HL-60 (cell line): Measurements from ENCODE around the gene HOXB4.

ENCODE experiments used
- DNase-seq, 2 experiments: peaks; one replicate each; pipeline ENCODE4 v3.0.0-alpha.2; 2010 to 2020; ENCODE audit warnings: low read depth in 1 of 2, low spot score in 1 of 2
- H3K27ac ChIP-seq: fragments of 250-450 bp; sonication (Bioruptor Pico); replicated peaks from 2 replicates; pipeline ENCODE4 v1.5.1; 2020; ENCODE audit warnings: mild to moderate bottlenecking, moderate library complexity
- H3K27me3 ChIP-seq: fragments of 250-450 bp; sonication (Bioruptor Pico); 2 replicates; pipeline ENCODE4 v1.5.1; 2021; ENCODE audit warnings: mild to moderate bottlenecking, moderate library complexity; ENCODE audit not compliant: insufficient read depth, poor library complexity, severe bottlenecking
- H3K4me3 ChIP-seq: replicated peaks from 2 replicates; pipeline ENCODE4 v1.5.1; 2011; ENCODE audit warnings: mild to moderate bottlenecking, control low read depth, low read length; ENCODE audit not compliant: insufficient read depth
- CTCF ChIP-seq: IDR thresholded peaks from one replicate; pipeline ENCODE4 v1.5.1; 2011; ENCODE audit warnings: low read length, control low read depth, inconsistent platforms; ENCODE audit not compliant: insufficient read depth
- GABPA ChIP-seq: IDR thresholded peaks from 2 replicates; pipeline ENCODE4 v1.6.1; 2012; ENCODE audit warnings: low read depth
- POLR2AphosphoS5 ChIP-seq: IDR thresholded peaks from 2 replicates; pipeline ENCODE4 v1.6.1; 2012; ENCODE audit warnings: low read depth
- REST ChIP-seq: IDR thresholded peaks from 2 replicates; pipeline ENCODE4 v1.6.1; 2012; ENCODE audit warnings: low read depth; ENCODE audit not compliant: insufficient replicate concordance
- SPI1 ChIP-seq: IDR thresholded peaks from 2 replicates; pipeline ENCODE4 v1.6.1; 2012; ENCODE audit warnings: low read depth, mild to moderate bottlenecking, borderline replicate concordance

HOXB4 gene

DNA sequence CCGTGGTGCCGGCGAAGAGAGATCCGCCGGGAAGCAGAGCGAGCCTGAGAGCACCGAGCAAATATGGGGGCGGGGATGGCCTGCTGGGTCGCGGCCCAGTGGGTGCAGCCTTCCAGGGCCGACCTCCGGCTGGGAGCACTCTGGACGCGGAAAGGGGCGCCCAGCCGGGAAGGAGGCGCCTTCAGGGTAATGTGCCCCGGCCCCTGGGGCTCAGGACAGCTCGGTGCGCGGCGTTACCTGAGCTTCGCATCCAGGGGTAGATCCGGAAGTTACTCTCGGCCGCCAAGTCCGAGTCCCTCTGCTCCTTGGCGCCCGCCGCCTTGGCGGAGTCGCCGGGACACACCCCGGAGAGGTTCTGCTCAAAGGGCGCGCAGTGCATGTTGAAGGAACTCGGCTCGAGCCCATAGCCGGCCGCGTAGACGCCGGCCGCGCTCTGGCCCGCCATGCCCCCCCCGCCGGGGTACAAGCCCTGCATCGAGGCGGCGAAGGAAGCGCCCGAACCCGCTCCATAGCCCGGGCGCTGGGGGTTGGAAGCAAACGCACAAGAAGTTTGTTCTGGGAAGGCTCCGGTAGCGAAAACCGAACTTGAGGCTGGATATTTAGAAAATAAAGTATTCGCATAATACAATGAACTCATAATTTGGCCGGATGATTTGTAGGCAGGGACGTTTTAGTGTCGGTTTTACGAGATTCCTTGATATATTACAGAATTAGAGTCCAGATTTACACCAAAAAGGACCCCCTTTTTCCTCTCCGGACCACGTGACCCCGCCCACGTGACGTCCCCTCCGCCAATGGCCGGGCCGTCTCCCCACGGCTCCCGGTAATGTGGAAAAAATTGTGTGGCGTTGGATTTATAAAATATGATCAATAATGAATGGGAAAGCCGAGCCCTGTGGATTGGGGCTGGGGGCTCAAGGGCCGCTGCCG is 32.4 kb upstream of the HOXB4 start, which contains the start of gene HOXB7:
Gene HOXB7 (minus strand): TSS at position 736 of the 930 bp plus-strand sequence. CDS start 99 bp downstream, at position 637.
- no peak for DNase-seq
- no peak within 1 kb of the TSS for H3K4me3 ChIP-seq
- TF ChIP-seq GABPA (no peak), POLR2AphosphoS5 (no peak), CTCF (no peak), SPI1 (no peak), REST (no peak)
- no peak within 1 kb of the TSS for H3K27ac ChIP-seq
- peaks cover 66% of the 10 kb centered on the region for H3K27me3 ChIP-seq

- no peak overlapping the region for H3K4me3 ChIP-seq
- DNase-seq = no peak
- H3K27ac ChIP-seq = no peak overlapping the region
- H3K27me3 ChIP-seq = peaks cover 66% of the 10 kb centered on the region
- TF ChIP-seq SPI1 = no peak
- TF ChIP-seq REST = no peak
- no peak for TF ChIP-seq GABPA
- no peak for TF ChIP-seq POLR2AphosphoS5
- TF ChIP-seq CTCF = no peak
These were observed 31.7 kb upstream of the HOXB4 start for GRCh38 chr17:48609759-48610281.

DNA sequence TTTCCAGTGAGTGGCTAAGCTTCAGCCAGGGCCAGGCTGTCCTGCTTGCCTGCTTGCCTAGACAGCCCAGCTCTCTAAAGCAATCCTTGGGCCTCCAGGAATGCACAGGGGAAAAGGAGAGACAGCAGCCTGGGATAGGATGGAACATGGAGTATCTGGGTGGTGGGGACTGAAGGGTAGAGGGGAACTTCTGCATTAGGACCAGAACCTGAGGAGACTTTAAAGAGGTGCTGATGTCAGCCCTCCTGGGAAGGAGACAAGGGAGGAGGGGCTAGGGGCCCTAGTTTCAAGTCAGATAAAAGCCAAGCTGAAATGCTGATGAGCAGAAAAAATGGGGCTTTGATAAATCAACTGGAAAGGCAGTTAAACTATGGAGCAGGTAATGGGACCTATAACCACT is 30.9 kb upstream of the HOXB4 start:
- no peak overlapping the region for H3K4me3 ChIP-seq
- no peak for DNase-seq
- no peak for TF ChIP-seq CTCF
- no peak for TF ChIP-seq SPI1
- no peak for TF ChIP-seq POLR2AphosphoS5
- no peak for TF ChIP-seq REST
- no peak for TF ChIP-seq GABPA
- H3K27me3 ChIP-seq = peaks cover 69% of the 10 kb centered on the region
- no peak overlapping the region for H3K27ac ChIP-seq
